ENCODE measurements around the gene RSAD1.

Gene RSAD1

GRCh38 chr17:50524838-50525237, 46.2 kb downstream of the RSAD1 start:
- Histone ChIP-seq H3K4me1 (ENCODE audit: control insufficient read depth, insufficient read depth, low read length) (no peaks in the 10 kb centered on the region), H3K4me3 (ENCODE audit: low read depth, low read length) (no peak overlapping the region), H3K27ac (ENCODE audit: extremely low read depth, low read depth, low read length) (no peak overlapping the region), H3K36me3 (ENCODE audit: control insufficient read depth in 2 of 2, insufficient read depth in 1 of 2, low read length in 2 of 2) (no peaks in the 10 kb centered on the region), H3K9me3 (ENCODE audit: control insufficient read depth, insufficient read depth, low read depth, low read length) (no peaks in the 10 kb centered on the region)
- ChIA-PET CTCF (interaction anchor here (1.6 kb wide), 1 partner anchor 23 kb away, joined by 6 read pairs; no protein-coding TSS in a partner anchor), POLR2A (interaction anchor here (0.6 kb wide), 1 partner anchor 13 kb away, joined by 3 read pairs; no protein-coding TSS in a partner anchor)
- TF ChIP-seq ZNF48 (tag by site-specific recombination; IDR thresholded peaks at IDR 0.05) (no peak), ZFP3 (tag by site-specific recombination; IDR thresholded peaks at IDR 0.05; ENCODE audit: low read depth) (no peak), ZNF121 (tag by site-specific recombination; IDR thresholded peaks at IDR 0.05) (no peak), PRDM4 (tag by site-specific recombination; IDR thresholded peaks at IDR 0.05) (no peak), ZNF302 (tag by site-specific recombination; IDR thresholded peaks at IDR 0.05; ENCODE audit: low read depth) (no peak), ZNF223 (tag by site-specific recombination; IDR thresholded peaks at IDR 0.05) (no peak), KLF16 (tag by site-specific recombination; IDR thresholded peaks at IDR 0.05) (no peak), BCL11A (tag by site-specific recombination; IDR thresholded peaks at IDR 0.05; ENCODE audit: low read depth) (no peak), HIC1 (tag by site-specific recombination; IDR thresholded peaks at IDR 0.05) (no peak), YY2 (tag by site-specific recombination; IDR thresholded peaks at IDR 0.05) (no peak), ZNF624 (tag by site-specific recombination; IDR thresholded peaks at IDR 0.05) (no peak), ZFP41 (tag by site-specific recombination; IDR thresholded peaks at IDR 0.05; ENCODE audit: borderline replicate concordance) (no peak), ZNF645 (tag by site-specific recombination; IDR thresholded peaks at IDR 0.05) (no peak), ZNF211 (tag by site-specific recombination; IDR thresholded peaks at IDR 0.05; ENCODE audit: low read depth) (no peak), ZIC2 (tag by site-specific recombination; IDR thresholded peaks at IDR 0.05) (no peak), ZSCAN23 (tag by site-specific recombination; IDR thresholded peaks at IDR 0.05) (no peak)

GRCh38 chr17:50527155-50527762, 48.6 kb downstream of the RSAD1 start:
- Histone ChIP-seq H3K4me3 (ENCODE audit: low read depth, low read length) (no peak overlapping the region), H3K9me3 (ENCODE audit: control insufficient read depth, insufficient read depth, low read depth, low read length) (no peaks in the 10 kb centered on the region), H3K36me3 (ENCODE audit: control insufficient read depth in 2 of 2, insufficient read depth in 1 of 2, low read length in 2 of 2) (no peaks in the 10 kb centered on the region), H3K4me1 (ENCODE audit: control insufficient read depth, insufficient read depth, low read length) (peaks cover 9% of the 10 kb centered on the region), H3K27ac (ENCODE audit: extremely low read depth, low read depth, low read length) (no peak overlapping the region)
- ChIA-PET POLR2A (interaction anchor here (1.1 kb wide), 1 partner anchor 9 kb away, joined by 3 read pairs; no protein-coding TSS in a partner anchor), CTCF (no interaction called here)
- TF ChIP-seq ZIC2 (tag by site-specific recombination; IDR thresholded peaks at IDR 0.05), result peak; percentile 100
- TF ChIP-seq ZNF518A (tag by site-specific recombination; conservative IDR thresholded peaks at IDR 0.05; ENCODE audit: low read depth), result no peak
